ENCODE results near the gene THEM4. TPM values are rescaled to one million over a fixed set of nuclear protein-coding genes. Genes with fewer than 3 reads are reported as not detected.

THEM4 gene
- total RNA-seq (2012; rRNA removed), result 13.1 and 16.5 TPM in 2 replicates

DNA sequence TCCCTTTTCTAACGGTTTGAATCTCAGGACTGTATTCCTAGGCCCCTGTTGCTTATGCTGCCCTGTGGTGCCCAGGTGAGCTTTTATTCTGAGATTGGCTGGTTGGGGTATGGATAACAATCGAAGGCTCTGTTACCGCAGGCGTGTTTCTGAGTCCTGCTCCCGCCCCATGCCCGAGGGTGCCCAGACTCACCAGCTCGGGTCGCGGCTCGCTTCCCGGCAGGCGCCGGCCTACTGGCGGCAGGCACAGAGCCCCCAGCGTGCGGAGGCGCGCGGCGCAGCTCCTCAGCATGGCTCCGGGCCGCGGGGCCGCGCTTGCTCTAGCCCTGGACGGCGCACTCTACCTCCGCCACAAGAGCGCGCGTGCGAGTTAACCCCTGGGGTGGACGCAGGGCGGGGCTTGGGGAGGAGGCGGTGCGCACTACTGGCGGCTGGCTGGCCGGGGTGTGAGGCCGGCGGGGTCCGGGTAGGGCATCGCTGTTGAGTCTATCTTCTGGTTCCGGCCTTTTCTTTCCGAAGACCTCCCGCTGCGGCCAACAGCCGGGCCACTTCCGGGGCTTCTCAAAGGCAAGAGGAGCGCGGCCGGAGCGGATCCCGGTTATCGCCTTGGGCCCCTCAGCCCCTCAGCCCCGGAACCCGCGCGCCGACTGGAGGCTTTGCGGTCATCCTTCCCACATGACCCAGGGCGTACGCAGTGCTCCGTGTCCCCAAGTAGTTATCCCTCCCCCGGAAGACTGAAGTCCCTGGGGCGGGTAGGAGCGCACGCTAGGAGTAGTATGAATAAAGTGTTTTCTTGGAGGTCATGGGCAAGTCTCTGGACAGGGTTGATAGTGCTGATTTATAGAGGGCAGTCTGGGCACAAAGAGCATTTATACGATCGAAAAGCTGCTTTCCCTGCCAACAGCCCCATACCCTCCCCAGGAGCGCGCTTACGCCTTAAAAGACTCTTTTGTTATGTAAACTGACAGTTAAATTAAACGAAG is at the start of gene THEM4:
Gene THEM4, minus strand, starts transcription at position 345 of the 983 bp plus-strand sequence. Its CDS starts 53 bp downstream, at position 292.
- Histone ChIP-seq H3K4me1 (ENCODE audit: control insufficient read depth, insufficient read depth, low read length) (peaks cover 20% of the 10 kb centered on the region), H3K9ac (ENCODE audit: low read depth, low read length) (peak within 1 kb of the TSS; percentile 95), H3K27me3 (ENCODE audit: control insufficient read depth, insufficient read depth, low read length) (no peaks in the 10 kb centered on the region), H3K4me2 (ENCODE audit: low read length) (peak within 1 kb of the TSS; percentile 86), H3K9me3 (replicated peaks; ENCODE audit: low read length) (peaks cover 9% of the 10 kb centered on the region), H3K4me3 (ENCODE audit: low read length) (peak within 1 kb of the TSS; percentile 89), H3K36me3 (ENCODE audit: insufficient read depth, low read length) (no peaks in the 10 kb centered on the region)

DNA sequence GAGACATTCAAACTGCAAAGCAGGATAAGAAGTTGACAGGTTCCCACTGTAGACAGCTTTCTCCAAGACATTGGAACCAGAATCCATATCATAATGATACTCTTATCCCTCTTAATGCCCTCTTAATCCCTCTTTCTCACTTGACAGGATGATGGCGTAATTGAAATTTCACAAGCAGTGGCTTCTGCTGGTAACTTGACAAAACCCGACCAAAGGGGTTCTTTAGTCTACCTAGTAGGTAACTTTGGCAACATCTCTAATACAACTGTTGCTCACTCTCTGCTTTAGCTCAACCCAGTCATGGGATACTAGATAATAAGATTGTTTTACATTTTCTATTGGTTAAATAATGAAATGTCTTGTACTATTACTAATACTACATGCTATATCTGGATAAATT is 49.6 kb upstream of the THEM4 start:
- Histone ChIP-seq H3K9ac (ENCODE audit: low read depth, low read length) (no peak overlapping the region), H3K27me3 (ENCODE audit: control insufficient read depth, insufficient read depth, low read length) (no peaks in the 10 kb centered on the region), H3K4me3 (ENCODE audit: low read length) (no peak overlapping the region)

DNA sequence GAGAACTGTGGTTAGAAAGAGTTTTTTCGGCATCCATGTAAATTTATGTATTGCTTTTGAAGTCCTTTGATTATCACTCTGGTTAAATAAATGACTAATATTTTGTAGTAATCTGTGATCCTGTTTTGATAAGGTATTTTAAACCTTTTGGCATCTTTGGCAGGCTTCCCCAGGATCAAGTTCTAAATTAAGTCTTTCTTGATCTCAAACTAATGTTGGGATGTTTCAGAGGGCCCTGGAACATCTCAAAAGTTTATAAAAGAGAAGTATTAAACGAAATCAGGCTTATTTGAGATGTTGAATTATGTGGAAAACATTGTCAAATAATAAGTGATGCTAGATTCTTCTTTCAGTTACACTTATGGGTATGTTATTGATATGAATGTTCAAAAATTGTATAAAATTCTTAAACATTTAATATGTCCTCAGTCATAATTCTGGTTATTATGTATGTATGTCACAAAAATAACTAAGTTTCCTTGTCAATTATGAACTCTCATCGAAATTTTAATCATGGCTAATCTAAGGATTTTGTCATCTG is 47.7 kb upstream of the THEM4 start:
- Histone ChIP-seq H3K9me3 (replicated peaks; ENCODE audit: low read length) (no peaks in the 10 kb centered on the region), H3K9ac (ENCODE audit: low read depth, low read length) (no peak overlapping the region), H3K27me3 (ENCODE audit: control insufficient read depth, insufficient read depth, low read length) (no peaks in the 10 kb centered on the region), H3K4me2 (ENCODE audit: low read length) (no peak overlapping the region), H3K4me1 (ENCODE audit: control insufficient read depth, insufficient read depth, low read length) (no peaks in the 10 kb centered on the region), H3K4me3 (ENCODE audit: low read length) (no peak overlapping the region), H3K36me3 (ENCODE audit: insufficient read depth, low read length) (no peaks in the 10 kb centered on the region)

More for the DNA sequence above, 49.6 kb upstream of the THEM4 start:
- no peaks in the 10 kb centered on the region for H3K9me3 ChIP-seq (replicated peaks; ENCODE audit: low read length)
- H3K36me3 ChIP-seq (ENCODE audit: insufficient read depth, low read length), result no peaks in the 10 kb centered on the region
- H3K4me1 ChIP-seq (ENCODE audit: control insufficient read depth, insufficient read depth, low read length), result no peaks in the 10 kb centered on the region
- no peak overlapping the region for H3K4me2 ChIP-seq (ENCODE audit: low read length)

DNA sequence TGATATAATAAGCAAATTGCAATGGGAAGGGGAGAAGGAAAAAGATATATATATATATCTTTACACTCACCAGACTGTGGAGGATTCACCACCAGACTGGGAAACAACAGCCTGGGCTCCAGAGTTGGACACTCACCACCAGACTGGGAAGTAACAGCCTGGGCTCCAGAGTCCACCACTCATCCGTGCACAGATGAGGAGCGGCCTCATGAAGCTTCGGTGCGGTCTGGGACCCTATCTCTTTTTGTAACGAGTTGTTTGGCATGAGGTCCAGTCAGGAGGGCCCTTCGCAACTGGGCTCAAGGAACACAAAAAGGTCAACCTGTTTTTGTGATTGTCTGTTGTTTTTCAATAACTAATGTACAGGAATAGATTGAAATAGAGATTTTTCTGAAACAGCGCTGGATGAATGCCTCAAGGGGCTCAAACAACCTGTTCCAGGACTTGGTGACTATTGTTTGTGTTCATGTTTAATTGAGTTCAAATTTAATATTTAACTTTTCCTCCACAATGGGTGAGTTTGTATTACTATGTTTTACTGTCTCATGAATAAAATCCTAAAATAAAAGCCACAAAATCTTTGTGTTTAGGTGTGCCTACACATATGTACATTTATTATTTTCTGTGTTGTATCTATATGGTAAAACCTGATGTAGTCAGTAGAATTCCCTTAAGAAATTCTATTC is 44.2 kb upstream of the THEM4 start:
- H3K4me1 ChIP-seq (ENCODE audit: control insufficient read depth, insufficient read depth, low read length), result no peaks in the 10 kb centered on the region
- H3K9ac ChIP-seq (ENCODE audit: low read depth, low read length), result no peak overlapping the region
- no peaks in the 10 kb centered on the region for H3K36me3 ChIP-seq (ENCODE audit: insufficient read depth, low read length)
- no peaks in the 10 kb centered on the region for H3K27me3 ChIP-seq (ENCODE audit: control insufficient read depth, insufficient read depth, low read length)
- no peak overlapping the region for H3K4me2 ChIP-seq (ENCODE audit: low read length)
- H3K4me3 ChIP-seq (ENCODE audit: low read length), result no peak overlapping the region
- H3K9me3 ChIP-seq (replicated peaks; ENCODE audit: low read length), result no peaks in the 10 kb centered on the region

DNA sequence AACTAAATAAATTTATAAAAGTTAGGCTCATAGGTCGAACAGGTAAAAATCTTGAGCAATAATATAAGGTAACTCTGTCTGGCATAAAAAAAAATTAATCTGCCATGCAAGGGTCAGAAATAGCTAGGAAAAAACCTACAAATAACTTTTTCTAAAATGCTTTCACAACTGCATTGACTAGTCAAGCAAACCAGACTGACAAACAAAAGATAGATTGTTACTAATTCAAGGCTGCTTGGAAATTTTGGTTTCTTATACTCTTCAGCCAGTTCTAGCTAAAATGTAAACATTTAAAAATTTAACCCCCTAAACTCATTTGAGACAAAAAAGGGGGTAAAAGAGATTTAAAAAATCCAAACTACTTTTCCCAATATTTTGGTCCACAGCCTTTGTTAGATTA is 43.5 kb upstream of the THEM4 start:
- Histone ChIP-seq H3K27me3 (ENCODE audit: control insufficient read depth, insufficient read depth, low read length) (no peaks in the 10 kb centered on the region), H3K36me3 (ENCODE audit: insufficient read depth, low read length) (no peaks in the 10 kb centered on the region), H3K4me1 (ENCODE audit: control insufficient read depth, insufficient read depth, low read length) (no peaks in the 10 kb centered on the region), H3K4me3 (ENCODE audit: low read length) (no peak overlapping the region), H3K9me3 (replicated peaks; ENCODE audit: low read length) (no peaks in the 10 kb centered on the region), H3K9ac (ENCODE audit: low read depth, low read length) (no peak overlapping the region), H3K4me2 (ENCODE audit: low read length) (no peak overlapping the region)

DNA sequence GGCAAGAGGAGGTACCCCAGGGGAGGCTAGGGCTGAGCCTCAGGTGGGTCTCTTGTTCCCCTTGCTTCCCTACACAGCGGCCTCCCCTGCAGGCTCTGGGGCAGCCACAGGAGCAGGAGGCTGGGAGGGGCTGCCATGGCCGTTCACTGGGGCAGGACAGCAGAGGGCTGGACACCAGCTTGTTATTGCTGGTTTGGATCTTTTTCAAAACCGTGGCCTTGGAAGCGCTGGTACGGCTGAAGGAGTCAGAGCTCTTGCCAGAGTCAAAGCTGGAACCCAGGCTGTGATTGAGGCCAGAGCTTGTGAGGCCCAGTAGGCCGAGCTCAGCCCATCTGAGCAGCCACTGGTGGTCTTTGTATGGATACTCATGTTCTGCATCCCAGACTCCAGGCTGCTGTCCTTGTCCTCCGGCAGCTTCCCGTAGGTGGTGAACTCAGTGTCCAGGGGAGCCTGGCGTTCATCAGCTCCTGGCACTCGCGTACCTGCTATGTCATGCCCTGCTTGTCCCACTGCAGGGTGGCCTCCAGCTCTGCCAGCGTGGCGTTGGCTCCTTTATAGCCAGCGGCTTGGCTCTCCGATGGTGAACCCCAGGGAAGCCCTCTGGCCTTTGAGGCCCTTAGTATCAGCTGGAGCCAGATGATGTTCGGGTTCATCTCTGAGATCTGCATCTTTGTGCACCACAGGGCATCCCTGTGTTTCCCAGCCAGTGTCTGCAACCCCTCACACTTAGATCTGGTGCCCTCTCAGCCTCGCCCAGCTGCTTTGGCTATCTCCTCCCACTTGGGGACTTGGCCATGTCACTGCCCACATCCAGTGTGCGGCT is 40.3 kb upstream of the THEM4 start:
- Histone ChIP-seq H3K9me3 (replicated peaks; ENCODE audit: low read length) (no peaks in the 10 kb centered on the region), H3K4me3 (ENCODE audit: low read length) (no peak overlapping the region), H3K4me1 (ENCODE audit: control insufficient read depth, insufficient read depth, low read length) (peaks cover 27% of the 10 kb centered on the region), H3K36me3 (ENCODE audit: insufficient read depth, low read length) (no peaks in the 10 kb centered on the region), H3K27me3 (ENCODE audit: control insufficient read depth, insufficient read depth, low read length) (no peaks in the 10 kb centered on the region), H3K4me2 (ENCODE audit: low read length) (no peak overlapping the region), H3K9ac (ENCODE audit: low read depth, low read length) (no peak overlapping the region)

DNA sequence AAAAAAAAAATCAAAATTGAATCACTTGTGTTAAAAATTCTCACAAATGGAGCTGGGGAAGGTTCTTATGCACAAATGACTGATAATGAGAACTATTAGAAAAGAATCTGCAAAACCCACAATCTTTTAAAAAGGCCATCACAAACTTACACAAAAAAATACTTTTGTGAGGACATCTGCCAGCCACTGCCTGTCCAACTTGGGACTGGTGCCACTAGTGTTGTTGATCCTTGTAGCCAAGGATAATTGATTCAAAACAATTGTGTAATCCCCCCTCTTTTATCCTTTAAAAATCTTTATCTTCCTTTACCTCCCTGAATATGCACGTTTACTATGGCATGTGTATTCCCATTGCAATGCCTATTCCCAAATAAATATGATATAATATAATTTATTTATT is 39.2 kb upstream of the THEM4 start:
- H3K4me1 ChIP-seq (ENCODE audit: control insufficient read depth, insufficient read depth, low read length), result peaks cover 33% of the 10 kb centered on the region
- H3K4me2 ChIP-seq (ENCODE audit: low read length), result no peak overlapping the region
- H3K27me3 ChIP-seq (ENCODE audit: control insufficient read depth, insufficient read depth, low read length), result no peaks in the 10 kb centered on the region
- H3K4me3 ChIP-seq (ENCODE audit: low read length), result no peak overlapping the region
- H3K9ac ChIP-seq (ENCODE audit: low read depth, low read length), result no peak overlapping the region
- no peaks in the 10 kb centered on the region for H3K36me3 ChIP-seq (ENCODE audit: insufficient read depth, low read length)
- no peaks in the 10 kb centered on the region for H3K9me3 ChIP-seq (replicated peaks; ENCODE audit: low read length)

DNA sequence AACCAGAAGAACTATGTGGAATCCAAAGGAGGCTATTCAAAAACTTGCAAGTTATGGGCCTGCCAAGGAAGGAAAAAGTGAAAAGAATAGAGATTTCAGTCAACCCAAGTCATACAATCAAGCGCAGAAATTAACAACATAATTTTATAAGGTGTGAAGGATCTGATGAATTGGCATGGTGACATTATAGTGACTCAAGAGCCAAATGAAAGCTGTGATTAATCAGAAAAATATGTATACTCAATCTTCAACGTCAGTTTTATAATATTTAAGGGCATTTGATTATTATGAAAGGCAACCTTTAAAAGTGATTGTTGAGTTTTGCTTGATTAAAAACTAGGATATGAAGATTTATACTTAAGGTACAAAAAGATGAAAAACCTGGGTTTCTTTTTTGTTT is 37.8 kb upstream of the THEM4 start:
- Histone ChIP-seq H3K4me1 (ENCODE audit: control insufficient read depth, insufficient read depth, low read length) (peaks cover 33% of the 10 kb centered on the region), H3K27me3 (ENCODE audit: control insufficient read depth, insufficient read depth, low read length) (no peaks in the 10 kb centered on the region), H3K9me3 (replicated peaks; ENCODE audit: low read length) (no peaks in the 10 kb centered on the region), H3K4me3 (ENCODE audit: low read length) (no peak overlapping the region), H3K36me3 (ENCODE audit: insufficient read depth, low read length) (no peaks in the 10 kb centered on the region), H3K4me2 (ENCODE audit: low read length) (no peak overlapping the region), H3K9ac (ENCODE audit: low read depth, low read length) (no peak overlapping the region)

DNA sequence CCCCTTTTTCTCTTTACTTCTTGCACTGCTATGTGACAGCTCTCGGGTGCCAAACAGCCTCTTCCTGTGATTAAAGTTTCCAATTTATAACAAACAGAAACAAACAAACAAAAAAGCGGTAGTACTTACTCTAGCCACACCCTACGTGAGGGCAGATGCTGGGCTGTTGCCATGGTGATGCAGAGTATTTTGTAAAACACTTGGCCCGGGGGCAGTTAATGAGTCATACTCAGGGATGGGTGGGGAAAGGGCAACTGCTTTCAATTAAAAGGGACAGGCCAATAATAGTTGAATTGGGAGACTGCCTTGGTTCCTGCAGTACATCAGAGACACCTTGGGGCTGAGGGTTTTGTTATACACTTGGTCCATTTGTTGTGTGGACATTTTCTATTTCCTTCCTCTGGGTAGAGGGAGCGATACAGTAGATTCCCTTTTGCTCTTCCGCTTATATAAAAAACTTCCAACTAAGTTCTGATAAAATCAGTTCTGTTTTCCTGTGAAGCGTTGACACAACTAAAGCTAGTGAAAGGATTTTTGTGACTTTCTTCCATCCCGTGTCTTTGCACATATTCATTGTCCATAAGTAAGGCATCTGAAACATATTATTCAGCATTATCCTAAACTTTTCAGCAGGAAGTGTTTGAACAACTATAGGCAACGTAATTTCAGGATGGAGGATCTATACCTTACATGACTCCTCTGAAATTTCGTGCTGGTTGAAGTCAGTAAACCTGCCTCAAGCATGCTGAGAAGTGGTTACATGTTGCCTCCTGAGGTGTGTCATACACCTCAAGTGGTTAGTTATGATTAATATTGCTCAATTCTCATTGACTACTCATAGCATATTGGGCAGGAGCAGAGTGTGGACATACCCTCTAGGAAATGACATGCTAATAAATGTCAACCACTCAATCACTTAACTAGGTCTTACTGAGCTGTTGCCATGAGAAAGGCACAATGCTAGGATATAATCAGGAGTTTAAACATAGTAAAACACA is 36.7 kb upstream of the THEM4 start:
- Histone ChIP-seq H3K36me3 (ENCODE audit: insufficient read depth, low read length) (no peaks in the 10 kb centered on the region), H3K4me3 (ENCODE audit: low read length) (peak overlapping the region; percentile 18), H3K9ac (ENCODE audit: low read depth, low read length) (peak overlapping the region; percentile 65), H3K4me2 (ENCODE audit: low read length) (peak overlapping the region; percentile 38), H3K9me3 (replicated peaks; ENCODE audit: low read length) (no peaks in the 10 kb centered on the region), H3K4me1 (ENCODE audit: control insufficient read depth, insufficient read depth, low read length) (peaks cover 42% of the 10 kb centered on the region), H3K27me3 (ENCODE audit: control insufficient read depth, insufficient read depth, low read length) (no peaks in the 10 kb centered on the region)

DNA sequence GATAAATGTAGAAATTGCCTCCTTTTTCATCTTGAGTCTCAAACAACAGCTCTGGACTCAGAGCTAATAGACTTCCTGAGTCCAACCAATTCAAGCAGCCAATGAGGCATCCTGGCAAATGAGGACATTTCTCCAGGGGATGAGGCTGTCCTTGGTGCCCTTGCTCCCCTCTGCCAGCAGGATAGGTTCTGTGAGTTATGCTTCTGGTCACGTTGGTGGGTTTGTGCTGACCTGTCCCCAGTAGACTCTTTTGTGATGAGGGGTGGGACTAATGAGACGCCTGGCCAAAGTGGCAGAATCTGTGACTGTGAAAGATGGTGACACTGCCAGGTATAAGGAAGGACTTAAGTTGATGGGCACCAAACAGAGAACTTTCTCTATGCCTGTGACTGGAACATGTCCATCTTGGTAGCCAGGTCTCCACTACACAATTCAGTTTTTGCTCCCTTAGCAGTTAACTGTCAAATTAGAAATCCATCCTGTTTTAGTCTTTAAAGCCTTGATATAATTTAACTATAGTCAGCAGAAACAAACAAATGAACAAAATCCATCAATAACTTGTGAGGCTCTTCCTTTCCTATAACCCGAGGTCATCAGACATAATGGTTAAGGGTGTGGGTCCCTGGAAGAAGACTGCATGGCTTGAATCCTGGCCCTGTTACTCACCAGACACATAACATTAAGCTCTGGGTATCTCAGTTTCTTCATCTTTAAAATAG is 35.7 kb upstream of the THEM4 start:
- H3K4me3 ChIP-seq (ENCODE audit: low read length), result peak overlapping the region; percentile 18
- H3K4me2 ChIP-seq (ENCODE audit: low read length), result peak overlapping the region; percentile 38
- no peaks in the 10 kb centered on the region for H3K27me3 ChIP-seq (ENCODE audit: control insufficient read depth, insufficient read depth, low read length)
- H3K9ac ChIP-seq (ENCODE audit: low read depth, low read length), result peak overlapping the region; percentile 65
- H3K36me3 ChIP-seq (ENCODE audit: insufficient read depth, low read length), result no peaks in the 10 kb centered on the region
- no peaks in the 10 kb centered on the region for H3K9me3 ChIP-seq (replicated peaks; ENCODE audit: low read length)
- peaks cover 48% of the 10 kb centered on the region for H3K4me1 ChIP-seq (ENCODE audit: control insufficient read depth, insufficient read depth, low read length)
